Aorta (tissue), 5 donors: ENCODE measurements around the gene IGFBP6. TPM values are rescaled to one million over a fixed set of nuclear protein-coding genes. Genes with fewer than 3 reads are reported as not detected.

Experiments
- ATAC-seq: fragments of 200-7000 bp; cut with Tn5 transposase; one replicate; pipeline ENCODE4 v1.9.1; 2022; ENCODE audit warnings: moderate library complexity; ENCODE audit not compliant: low FRiP score
- DNase-seq, 2 donors: peaks; one replicate each; pipeline ENCODE4 v3.0.0-alpha.2; 2020
- H3K27ac ChIP-seq, 2 donors: one replicate each; pipeline ENCODE4 v1.5.1; 2013; ENCODE audit warnings: low read length in 2 of 2, mild to moderate bottlenecking in 2 of 2, moderate library complexity in 2 of 2, control low read depth in 1 of 2, inconsistent platforms in 1 of 2, low read depth in 1 of 2
- H3K27me3 ChIP-seq, 2 donors: one replicate each; pipeline ENCODE4 v1.6.1; 2013; ENCODE audit warnings: control low read depth in 1 of 2, low read length in 1 of 2, mild to moderate bottlenecking in 1 of 2, moderate library complexity in 1 of 2; ENCODE audit not compliant: insufficient read depth in 2 of 2, control insufficient read depth in 1 of 2
- H3K36me3 ChIP-seq, 2 donors: one replicate each; pipeline ENCODE4 v1.6.1; 2013; ENCODE audit warnings: control low read depth in 1 of 2, low read length in 1 of 2, mild to moderate bottlenecking in 1 of 2; ENCODE audit not compliant: insufficient read depth in 2 of 2, control insufficient read depth in 1 of 2
- H3K4me1 ChIP-seq, 2 donors: one replicate each; pipeline ENCODE4 v1.6.1; 2013; ENCODE audit warnings: low read length in 2 of 2, control low read depth in 1 of 2, mild to moderate bottlenecking in 1 of 2, moderate library complexity in 1 of 2; ENCODE audit not compliant: insufficient read depth in 2 of 2, control insufficient read depth in 1 of 2
- H3K4me3 ChIP-seq, 2 donors: one replicate each; pipeline ENCODE4 v1.5.1; 2013; ENCODE audit warnings: low read length in 2 of 2, control low read depth in 1 of 2, mild to moderate bottlenecking in 1 of 2
- H3K9me3 ChIP-seq: one replicate; pipeline ENCODE4 v1.6.1; 2013; ENCODE audit warnings: mild to moderate bottlenecking, low read length; ENCODE audit not compliant: control insufficient read depth
- WGBS, 2 donors: extraction: QIAGEN DNeasy Blood & Tissue Kit; methylation state at CpG; one replicate each; pipeline ENCODE4 v1.1.7; 2013; 5-methylcytosine and 5-hydroxymethylcytosine counted together
- intact Hi-C, 2 donors: fragments of 100-400 bp; cut with DNase I; formaldehyde crosslinking; loops; one replicate each; pipeline versions ENCODE4 v1.14.2 to v1.15.0; 2022
- polyA plus RNA-seq, 2 donors: library from polyadenylated mRNA; stranded (reverse); fragments of 200-250 nt; gene quantifications; one replicate each; pipeline ENCODE4 v1.2.3, GENCODE V29; 2013
- total RNA-seq, 2 donors: library from RNA; stranded (reverse); fragmentation: NEBNext Ultra II Directional; extraction: Animal tissue kit (Norgen Biotek cat#: 25700); gene quantifications; one replicate each; pipeline ENCODE4 v1.2.1, GENCODE V29; 2021
- donor health status: healthy with polysubstance abuse.
- donor health status: Bipolar disorder and iron deficiency.
- donor health status: DM: no; HTN: no; CAD: no.
- donor health status: DM: no; HTN: no; CAD: no.
- donor health status: DM: yes; HTN: yes; CAD: no.

Gene IGFBP6
- total and polyA plus RNA-seq, 4 donors: 507 to 979 (median 828) TPM

GRCh38 chr12:53063708-53064612 is 33.5 kb upstream of the IGFBP6 start:
- H3K9me3 ChIP-seq: no peaks in the 10 kb centered on the region
- no peak overlapping the region for H3K4me3 ChIP-seq
- no peaks in the 10 kb centered on the region for H3K36me3 ChIP-seq
- ATAC-seq: peak; percentile 75
- 22 to 26% methylated on average over 13 of the region's 13 CpGs for WGBS, 2 donors
- no peaks in the 10 kb centered on the region for H3K4me1 ChIP-seq
- DNase-seq: peak; percentile 77 to 89
- H3K27me3 ChIP-seq: no peaks in the 10 kb centered on the region
- intact Hi-C loops: loop anchor here (2.0 to 10.0 kb wide), 3 partner anchors 91 to 231 kb away; partner anchors contain the start of genes MYG1 (in 1 of the 2) and PFDN5 (in 1 of the 2)
- peak overlapping the region in 1 of 2 donors; percentile 18 for H3K27ac ChIP-seq

- DNase-seq (peak in 1 of 2 donors; percentile 71), ATAC-seq (peak; percentile 2)
- 45 to 52% methylated on average over 10 to 11 of the region's 11 CpGs for WGBS, 2 donors
- Histone ChIP-seq H3K9me3 (no peaks in the 10 kb centered on the region), H3K4me3 (no peak overlapping the region), H3K27ac (peak overlapping the region in 1 of 2 donors; percentile 39), H3K27me3 (no peaks in the 10 kb centered on the region), H3K4me1 (no peaks in the 10 kb centered on the region), H3K36me3 (no peaks in the 10 kb centered on the region)
- intact Hi-C loops: loop anchor here (1.0 to 10.0 kb wide), 5 partner anchors 37 to 230 kb away; partner anchors contain the start of genes MYG1 (in 1 of the 2), PFDN5 (in 1 of the 2) and SOAT2 (in 1 of the 2)
These were observed 32.6 kb upstream of the IGFBP6 start for GRCh38 chr12:53064613-53065436.

- no peaks in the 10 kb centered on the region for H3K27me3 ChIP-seq
- intact Hi-C loops: loop anchor here (1.0 to 10.0 kb wide), 5 partner anchors 37 to 229 kb away; partner anchors contain the start of genes MYG1 (in 1 of the 2), PFDN5 (in 1 of the 2) and SOAT2 (in 1 of the 2)
- WGBS, 2 donors: 51 to 59% methylated on average over 7 of the region's 7 CpGs
- no peak overlapping the region for H3K4me3 ChIP-seq
- DNase-seq (peak in 1 of 2 donors; percentile 77), ATAC-seq (no peak)
- H3K36me3 ChIP-seq: no peaks in the 10 kb centered on the region
- no peaks in the 10 kb centered on the region for H3K4me1 ChIP-seq
- peak overlapping the region in 1 of 2 donors; percentile 39 for H3K27ac ChIP-seq
- H3K9me3 ChIP-seq: no peaks in the 10 kb centered on the region
These were observed 32.0 kb upstream of the IGFBP6 start for GRCh38 chr12:53065470-53065869.

GRCh38 chr12:53065975-53066931 is 31.2 kb upstream of the IGFBP6 start:
- intact Hi-C loops: loop anchor here (1.0 to 10.0 kb wide), 7 partner anchors 31 to 229 kb away; partner anchors contain the start of genes IGFBP6 (in 1 of the 2), MYG1 (in 1 of the 2), PFDN5 (in 1 of the 2) and SOAT2 (in 1 of the 2)
- Histone ChIP-seq H3K4me3 (no peak overlapping the region), H3K36me3 (no peaks in the 10 kb centered on the region), H3K27me3 (no peaks in the 10 kb centered on the region), H3K4me1 (no peaks in the 10 kb centered on the region), H3K27ac (peak overlapping the region in 1 of 2 donors; percentile 80), H3K9me3 (no peaks in the 10 kb centered on the region)
- peak; percentile 79 for ATAC-seq
- 40 to 47% methylated on average over 24 of the region's 24 CpGs for WGBS, 2 donors
- DNase-seq: peak; percentile 86 to 93

GRCh38 chr12:53067074-53067992 is 30.1 kb upstream of the IGFBP6 start:
- Histone ChIP-seq H3K27ac (no peak overlapping the region), H3K27me3 (no peaks in the 10 kb centered on the region), H3K4me1 (peaks cover 0 to 3% of the 10 kb centered on the region in 2 donors), H3K9me3 (no peaks in the 10 kb centered on the region), H3K4me3 (no peak overlapping the region), H3K36me3 (no peaks in the 10 kb centered on the region)
- intact Hi-C loops: loop anchor here (2.0 to 10.0 kb wide), 5 partner anchors 29 to 227 kb away; partner anchors contain the start of genes IGFBP6 (in 1 of the 2), MYG1 (in 1 of the 2), PFDN5 (in 1 of the 2) and SOAT2 (in 1 of the 2)
- ATAC-seq (no peak), DNase-seq (peak in 1 of 2 donors; percentile 45)
- WGBS, 2 donors: 75 to 78% methylated on average over 7 of the region's 7 CpGs

GRCh38 chr12:53067993-53068770 is 29.3 kb upstream of the IGFBP6 start:
- no peaks in the 10 kb centered on the region for H3K36me3 ChIP-seq
- intact Hi-C loops: loop anchor here (2.0 to 10.0 kb wide), 5 partner anchors 29 to 227 kb away; partner anchors contain the start of genes IGFBP6 (in 1 of the 2), MYG1 (in 1 of the 2), PFDN5 (in 1 of the 2) and SOAT2 (in 1 of the 2)
- ATAC-seq (no peak), DNase-seq (peak in 1 of 2 donors; percentile 67)
- H3K4me1 ChIP-seq: peaks cover 0 to 3% of the 10 kb centered on the region in 2 donors
- H3K4me3 ChIP-seq: no peak overlapping the region
- no peaks in the 10 kb centered on the region for H3K27me3 ChIP-seq
- no peaks in the 10 kb centered on the region for H3K9me3 ChIP-seq
- WGBS, 2 donors: 81 to 85% methylated on average over 13 of the region's 13 CpGs
- H3K27ac ChIP-seq: no peak overlapping the region
